Measurements from ENCODE around the gene RBM4B. TPM values are rescaled to one million over a fixed set of nuclear protein-coding genes. Genes with fewer than 3 reads are reported as not detected.
"Not testable (repeated sequence)": the region's sequence is repeated elsewhere in the genome, so short reads cannot be mapped to it uniquely, and the experiment has no call there.

The RBM4B gene, protein sequence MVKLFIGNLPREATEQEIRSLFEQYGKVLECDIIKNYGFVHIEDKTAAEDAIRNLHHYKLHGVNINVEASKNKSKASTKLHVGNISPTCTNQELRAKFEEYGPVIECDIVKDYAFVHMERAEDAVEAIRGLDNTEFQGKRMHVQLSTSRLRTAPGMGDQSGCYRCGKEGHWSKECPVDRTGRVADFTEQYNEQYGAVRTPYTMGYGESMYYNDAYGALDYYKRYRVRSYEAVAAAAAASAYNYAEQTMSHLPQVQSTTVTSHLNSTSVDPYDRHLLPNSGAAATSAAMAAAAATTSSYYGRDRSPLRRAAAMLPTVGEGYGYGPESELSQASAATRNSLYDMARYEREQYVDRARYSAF
- total RNA-seq: 19.2 and 21.8 TPM in 2 replicates

DNA sequence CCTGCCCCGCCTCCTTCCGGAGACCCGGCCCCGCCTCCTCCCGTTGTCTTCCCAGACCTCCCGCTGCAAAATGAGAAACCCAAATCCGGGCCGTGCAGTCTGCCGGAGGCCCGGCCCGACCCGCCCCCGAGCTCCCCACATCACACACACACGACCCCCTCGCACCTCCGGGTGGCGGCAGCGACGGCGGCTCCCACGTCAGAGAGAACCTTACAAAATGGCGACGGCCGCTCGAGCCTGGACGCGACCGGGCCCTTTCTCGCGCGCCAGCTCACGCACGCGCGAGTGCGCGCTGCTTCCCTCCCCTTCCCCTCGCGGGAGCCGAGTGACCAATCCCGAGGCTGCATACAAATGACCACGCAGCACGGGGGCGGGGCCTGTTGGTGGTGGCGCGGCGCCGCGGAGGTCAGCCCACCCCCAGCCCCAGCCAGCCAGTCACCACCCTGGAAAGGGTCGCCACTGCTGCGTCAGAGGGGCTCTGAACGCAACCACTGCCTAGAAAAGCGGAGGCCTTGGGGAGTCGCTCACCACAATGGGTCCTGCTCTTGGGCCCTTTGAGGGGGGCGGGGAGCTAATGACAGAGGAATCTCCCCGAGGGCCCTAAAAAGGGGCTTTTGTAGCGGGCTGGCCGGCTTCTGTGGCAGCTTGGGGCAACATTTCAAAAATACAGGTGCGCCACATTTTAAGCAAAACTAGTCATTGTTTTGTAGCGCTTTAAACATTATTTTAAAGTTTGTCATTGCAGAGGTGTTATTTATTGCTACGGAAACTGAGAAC is at the start of gene RBM4B:
Gene RBM4B (minus strand): TSS at position 289 of the 777 bp plus-strand sequence. CDS start 808 bp downstream, outside the sequence.
- Histone ChIP-seq H3K4me3 (ENCODE audit: insufficient read depth, low read length) (peak within 1 kb of the TSS; percentile 86), H3K27me3 (ENCODE audit: insufficient read depth, low read length) (no peaks in the 10 kb centered on the region), H3K79me2 (ENCODE audit: insufficient read depth, low read length) (peaks cover 27% of the 10 kb centered on the region), H3K36me3 (ENCODE audit: insufficient read depth, low read length) (peaks cover 8% of the 10 kb centered on the region), H3K9me3 (ENCODE audit: low read depth, low read length) (no peaks in the 10 kb centered on the region), H4K20me1 (ENCODE audit: insufficient read depth, low read length) (peaks cover 9% of the 10 kb centered on the region), H3K27ac (ENCODE audit: low read depth, low read length) (peak within 1 kb of the TSS; percentile 98), H3K4me2 (ENCODE audit: insufficient read depth, low read length) (peak within 1 kb of the TSS; percentile 92), H2AFZ (ENCODE audit: low read length) (peak within 1 kb of the TSS; percentile 85), H3K4me1 (ENCODE audit: insufficient read depth, low read length) (peaks cover 21% of the 10 kb centered on the region)
- DNase-seq (ENCODE audit: insufficient read length, low spot score, missing footprints): peak; percentile 99
- TF ChIP-seq, protein P1, sequence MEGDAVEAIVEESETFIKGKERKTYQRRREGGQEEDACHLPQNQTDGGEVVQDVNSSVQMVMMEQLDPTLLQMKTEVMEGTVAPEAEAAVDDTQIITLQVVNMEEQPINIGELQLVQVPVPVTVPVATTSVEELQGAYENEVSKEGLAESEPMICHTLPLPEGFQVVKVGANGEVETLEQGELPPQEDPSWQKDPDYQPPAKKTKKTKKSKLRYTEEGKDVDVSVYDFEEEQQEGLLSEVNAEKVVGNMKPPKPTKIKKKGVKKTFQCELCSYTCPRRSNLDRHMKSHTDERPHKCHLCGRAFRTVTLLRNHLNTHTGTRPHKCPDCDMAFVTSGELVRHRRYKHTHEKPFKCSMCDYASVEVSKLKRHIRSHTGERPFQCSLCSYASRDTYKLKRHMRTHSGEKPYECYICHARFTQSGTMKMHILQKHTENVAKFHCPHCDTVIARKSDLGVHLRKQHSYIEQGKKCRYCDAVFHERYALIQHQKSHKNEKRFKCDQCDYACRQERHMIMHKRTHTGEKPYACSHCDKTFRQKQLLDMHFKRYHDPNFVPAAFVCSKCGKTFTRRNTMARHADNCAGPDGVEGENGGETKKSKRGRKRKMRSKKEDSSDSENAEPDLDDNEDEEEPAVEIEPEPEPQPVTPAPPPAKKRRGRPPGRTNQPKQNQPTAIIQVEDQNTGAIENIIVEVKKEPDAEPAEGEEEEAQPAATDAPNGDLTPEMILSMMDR (IDR thresholded peaks at IDR 0.05; ENCODE audit: extremely low read depth, low read depth, low read length): no peak

DNA sequence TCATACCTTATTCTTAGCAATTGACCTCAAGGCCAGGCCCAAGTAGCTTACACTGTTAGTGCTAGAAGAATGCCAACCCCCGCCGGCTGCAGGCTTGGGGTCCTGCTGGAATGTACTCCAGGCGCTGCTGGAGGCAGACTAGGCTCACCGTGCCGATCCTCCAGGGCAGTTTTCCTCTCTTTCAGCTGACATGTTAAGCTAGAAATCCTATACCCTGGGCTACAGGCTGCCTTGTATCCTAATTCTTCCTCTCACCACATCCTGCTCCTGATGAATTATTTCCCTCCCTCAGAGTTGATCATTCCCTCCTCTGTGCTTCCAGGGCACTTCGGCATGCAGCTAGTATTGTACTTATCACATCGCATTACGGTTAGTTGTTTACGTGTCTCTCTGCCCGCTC is 48.0 kb upstream of the RBM4B start:
- H3K36me3 ChIP-seq (ENCODE audit: insufficient read depth, low read length): no peaks in the 10 kb centered on the region
- no peak overlapping the region for H3K4me2 ChIP-seq (ENCODE audit: insufficient read depth, low read length)
- no peak for DNase-seq (ENCODE audit: insufficient read length, low spot score, missing footprints)
- H3K4me1 ChIP-seq (ENCODE audit: insufficient read depth, low read length): no peaks in the 10 kb centered on the region
- H3K9me3 ChIP-seq (ENCODE audit: low read depth, low read length): no peaks in the 10 kb centered on the region
- H2AFZ ChIP-seq (ENCODE audit: low read length): no peak overlapping the region
- H3K27me3 ChIP-seq (ENCODE audit: insufficient read depth, low read length): peaks cover 56% of the 10 kb centered on the region
- H4K20me1 ChIP-seq (ENCODE audit: insufficient read depth, low read length): no peaks in the 10 kb centered on the region
- no peak overlapping the region for H3K4me3 ChIP-seq (ENCODE audit: insufficient read depth, low read length)
- H3K27ac ChIP-seq (ENCODE audit: low read depth, low read length): no peak overlapping the region
- H3K79me2 ChIP-seq (ENCODE audit: insufficient read depth, low read length): no peaks in the 10 kb centered on the region
- TF ChIP-seq, protein P1 (IDR thresholded peaks at IDR 0.05; ENCODE audit: extremely low read depth, low read depth, low read length): no peak

DNA sequence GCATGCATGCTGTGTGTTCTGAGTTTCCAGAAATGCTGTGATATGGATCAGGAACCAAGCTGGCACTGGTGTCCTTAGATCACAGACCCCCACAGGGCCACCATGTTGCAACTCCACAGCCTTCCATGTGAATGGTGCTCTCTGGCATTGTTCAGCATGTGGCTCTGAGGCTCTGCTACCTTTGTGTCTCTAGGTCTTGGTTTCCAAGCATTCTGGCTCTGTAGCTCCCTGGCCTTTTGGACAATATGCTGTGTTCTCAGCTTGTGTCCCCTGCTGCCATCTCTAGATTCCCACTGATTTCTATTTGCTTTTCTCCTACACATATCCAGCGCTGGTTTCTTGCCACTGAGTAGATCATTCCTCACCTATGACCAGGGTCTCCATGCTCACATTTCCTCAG is 47.4 kb upstream of the RBM4B start:
- no peak for DNase-seq (ENCODE audit: insufficient read length, low spot score, missing footprints)
- no peak overlapping the region for H3K27ac ChIP-seq (ENCODE audit: low read depth, low read length)
- H2AFZ ChIP-seq (ENCODE audit: low read length): no peak overlapping the region
- H3K36me3 ChIP-seq (ENCODE audit: insufficient read depth, low read length): no peaks in the 10 kb centered on the region
- peaks cover 53% of the 10 kb centered on the region for H3K27me3 ChIP-seq (ENCODE audit: insufficient read depth, low read length)
- H3K4me1 ChIP-seq (ENCODE audit: insufficient read depth, low read length): peaks cover 4% of the 10 kb centered on the region
- TF ChIP-seq, protein P1 (IDR thresholded peaks at IDR 0.05; ENCODE audit: extremely low read depth, low read depth, low read length): no peak
- H3K79me2 ChIP-seq (ENCODE audit: insufficient read depth, low read length): no peaks in the 10 kb centered on the region
- no peaks in the 10 kb centered on the region for H4K20me1 ChIP-seq (ENCODE audit: insufficient read depth, low read length)
- no peak overlapping the region for H3K4me3 ChIP-seq (ENCODE audit: insufficient read depth, low read length)
- H3K9me3 ChIP-seq (ENCODE audit: low read depth, low read length): no peaks in the 10 kb centered on the region
- no peak overlapping the region for H3K4me2 ChIP-seq (ENCODE audit: insufficient read depth, low read length)

DNA sequence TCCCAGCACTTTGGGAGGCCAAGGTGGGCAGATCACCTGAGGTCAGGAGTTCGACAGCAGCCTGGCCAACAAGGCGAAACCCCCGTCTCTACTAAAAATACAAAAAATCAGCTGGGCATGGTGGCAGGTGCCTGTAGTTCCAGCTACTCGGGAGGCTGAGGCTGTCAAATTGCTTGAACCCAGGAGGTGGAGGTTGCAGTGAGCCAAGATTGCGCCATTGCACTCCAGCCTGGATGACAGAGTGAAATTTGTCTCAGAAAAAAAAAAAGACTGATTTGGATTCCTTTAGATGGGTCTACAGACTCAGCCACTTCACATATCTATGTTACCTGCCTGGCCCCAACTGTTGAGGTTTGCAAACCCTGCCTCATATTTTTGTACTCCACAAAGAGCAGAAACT is 46.5 kb upstream of the RBM4B start:
- not testable (repeated sequence) for H3K27ac ChIP-seq (ENCODE audit: low read depth, low read length); H3K4me1 ChIP-seq (ENCODE audit: insufficient read depth, low read length); H2AFZ ChIP-seq (ENCODE audit: low read length); H3K4me3 ChIP-seq (ENCODE audit: insufficient read depth, low read length); DNase-seq (ENCODE audit: insufficient read length, low spot score, missing footprints); H4K20me1 ChIP-seq (ENCODE audit: insufficient read depth, low read length); H3K36me3 ChIP-seq (ENCODE audit: insufficient read depth, low read length); H3K79me2 ChIP-seq (ENCODE audit: insufficient read depth, low read length); H3K4me2 ChIP-seq (ENCODE audit: insufficient read depth, low read length); H3K9me3 ChIP-seq (ENCODE audit: low read depth, low read length)
- peaks cover 44% of the 10 kb centered on the region for H3K27me3 ChIP-seq (ENCODE audit: insufficient read depth, low read length)

All from osteoblast (primary cell).